ENCODE data around the gene TEX13D. TPM values are rescaled to one million over a fixed set of nuclear protein-coding genes. Genes with fewer than 3 reads are reported as not detected.
A peak's percentile ranks its signal among the peaks of the same experiment; 100 is the strongest.

TEX13D gene
- total and polyA plus RNA-seq, 9 of the 15 experiments (the other 6 are each of a cell fraction or from before 2014, with no cell fraction given), result 0.06 TPM; not detected in 8

DNA sequence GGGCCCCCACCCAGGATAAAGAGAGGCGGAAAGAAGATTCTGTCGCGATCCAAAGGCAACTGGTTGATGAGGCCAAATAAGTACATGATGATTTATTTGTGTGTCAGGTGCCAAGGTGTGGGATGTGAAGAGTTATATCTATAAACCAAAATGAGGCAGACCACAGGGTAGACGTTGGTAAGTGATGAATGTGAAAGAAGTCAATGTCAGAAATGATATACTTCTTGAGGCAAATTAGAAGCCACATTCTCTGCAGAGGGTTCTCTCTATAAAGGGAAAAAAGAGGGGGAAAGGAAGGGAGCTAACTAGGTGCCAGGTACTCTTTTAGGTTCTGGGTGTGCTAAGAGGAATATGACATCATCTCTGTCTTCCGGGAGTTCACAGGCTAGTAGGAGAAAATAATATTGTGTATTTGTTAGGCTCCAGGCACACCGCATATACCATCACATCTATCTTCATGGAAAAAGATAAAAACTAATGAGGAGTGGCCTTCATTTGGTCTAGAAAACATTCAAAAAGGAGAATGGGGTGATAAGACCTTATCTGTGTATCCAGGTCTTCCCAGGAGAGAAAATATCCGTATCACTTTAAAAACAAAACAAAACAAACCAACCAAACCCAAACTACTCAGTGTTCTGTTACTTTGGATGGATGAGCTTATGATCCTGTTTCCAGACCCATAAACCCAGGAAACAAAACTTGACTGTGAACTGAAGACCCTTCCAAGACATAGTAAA is 9.1 kb downstream of the TEX13D start:
- H3K27ac ChIP-seq (ENCODE audit: extremely low read depth, low read depth, low read length), result no peak overlapping the region; the same call in 2 of the 3 replicates
- H3K9ac ChIP-seq (ENCODE audit: insufficient read depth in 1 of 2, low read depth in 2 of 2, low read length in 2 of 2), result no peak overlapping the region
- DNase-seq (ENCODE audit: extremely low read depth in 1 of 4, low spot score in 3 of 4), result peak in 2 of 4 experiments; percentile 11 to 17
- H3K79me2 ChIP-seq (ENCODE audit: control insufficient read depth, insufficient read depth, low read length), result no peaks in the 10 kb centered on the region
- intact Hi-C loops (cut with micrococcal nuclease) (no loop called here), in situ Hi-C loops (cut with MboI) (no loop called here)
- 18% methylated on average over 7 of the region's 7 CpGs for WGBS (ENCODE audit: insufficient coverage, low coverage, missing lambda C conversion rate)
- ChIA-PET CTCF (ENCODE audit: low intra/inter-chr PET ratio) (no interaction called here), POLR2A (interaction anchor here (0.6 kb wide), 1 partner anchor 63 kb away, joined by 4 read pairs; no protein-coding TSS in a partner anchor)
- H3K9me3 ChIP-seq (replicated peaks; ENCODE audit: control insufficient read depth, insufficient read depth, low read depth, low read length), result no peaks in the 10 kb centered on the region
- no peaks in the 10 kb centered on the region for H3K27me3 ChIP-seq (ENCODE audit: control insufficient read depth in 2 of 2, insufficient read depth in 2 of 2, low read length in 2 of 2)
- H2AFZ ChIP-seq (ENCODE audit: low read depth, low read length), result peak overlapping the region; percentile 67
- H3K4me1 ChIP-seq (replicated peaks in 1 of 2; ENCODE audit: control insufficient read depth in 2 of 2, insufficient read depth in 2 of 2, low read length in 2 of 2), result peaks cover 7 to 22% of the 10 kb centered on the region in 2 experiments; a peak in 4 of 5 replicates
- peak; percentile 56 for FAIRE-seq
- H3K9me1 ChIP-seq (ENCODE audit: control insufficient read depth, insufficient read depth, low read length), result no peaks in the 10 kb centered on the region
- no peaks in the 10 kb centered on the region for H3K36me3 ChIP-seq (ENCODE audit: control insufficient read depth, insufficient read depth, low read length)
- H4K20me1 ChIP-seq (replicated peaks; ENCODE audit: control insufficient read depth, insufficient read depth, low read length), result no peaks in the 10 kb centered on the region
- H3K4me3 ChIP-seq, result no peak overlapping the region
- H3K4me2 ChIP-seq (ENCODE audit: insufficient read depth, low read length), result peak overlapping the region; percentile 23; the same call in 1 of the 2 replicates
- peak; percentile 42 for ATAC-seq
- BruUV-seq (replicated peaks), result no TSS peak
- TF ChIP-seq MEF2D (tag; conservative IDR thresholded peaks at IDR 0.05; ENCODE audit: low read depth) (peak; percentile 42; the same call in 1 of the 2 replicates), CBFA2T2 (conservative IDR thresholded peaks at IDR 0.05) (peak; percentile 31; the same call in 1 of the 2 replicates), ZNF212 (CRISPR knock-in tag; IDR thresholded peaks at IDR 0.05) (no peak), TAL1 (IDR thresholded peaks at IDR 0.05) (peak; percentile 26; the same call in 1 of the 2 replicates), POLR3A (IDR thresholded peaks at IDR 0.05; ENCODE audit: borderline replicate concordance, extremely low read depth, insufficient read depth, insufficient read length) (no peak), ZEB2 (IDR thresholded peaks at IDR 0.05) (no peak), SETDB1 (IDR thresholded peaks at IDR 0.05; ENCODE audit: low read length) (no peak), JUND (IDR thresholded peaks at IDR 0.05; ENCODE audit: borderline replicate concordance, low read depth, low read length) (no peak), JUND (tag; IDR thresholded peaks at IDR 0.05; ENCODE audit: borderline replicate concordance, low read depth, low read length) (0 out of 3 replicates have a peak, but pooled peaks have one; percentile 22), ETV5 (CRISPR knock-in tag; IDR thresholded peaks at IDR 0.05; ENCODE audit: low read depth) (no peak), RBM14 (IDR thresholded peaks at IDR 0.05; ENCODE audit: borderline replicate concordance, insufficient read depth, low read depth, low read length) (no peak), KDM1A (IDR thresholded peaks at IDR 0.05) (peak in 1 of 2 experiments; percentile 34; a peak in 1 of 4 replicates), ARID1B (IDR thresholded peaks at IDR 0.05) (peak; percentile 62)
- TF ChIP-seq, protein P1, sequence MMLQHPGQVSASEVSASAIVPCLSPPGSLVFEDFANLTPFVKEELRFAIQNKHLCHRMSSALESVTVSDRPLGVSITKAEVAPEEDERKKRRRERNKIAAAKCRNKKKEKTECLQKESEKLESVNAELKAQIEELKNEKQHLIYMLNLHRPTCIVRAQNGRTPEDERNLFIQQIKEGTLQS (IDR thresholded peaks at IDR 0.05), result peak; percentile 52
- TF ChIP-seq, protein P1 (CRISPR knock-in tag; conservative IDR thresholded peaks at IDR 0.05), result no peak
- TF ChIP-seq, protein P2, sequence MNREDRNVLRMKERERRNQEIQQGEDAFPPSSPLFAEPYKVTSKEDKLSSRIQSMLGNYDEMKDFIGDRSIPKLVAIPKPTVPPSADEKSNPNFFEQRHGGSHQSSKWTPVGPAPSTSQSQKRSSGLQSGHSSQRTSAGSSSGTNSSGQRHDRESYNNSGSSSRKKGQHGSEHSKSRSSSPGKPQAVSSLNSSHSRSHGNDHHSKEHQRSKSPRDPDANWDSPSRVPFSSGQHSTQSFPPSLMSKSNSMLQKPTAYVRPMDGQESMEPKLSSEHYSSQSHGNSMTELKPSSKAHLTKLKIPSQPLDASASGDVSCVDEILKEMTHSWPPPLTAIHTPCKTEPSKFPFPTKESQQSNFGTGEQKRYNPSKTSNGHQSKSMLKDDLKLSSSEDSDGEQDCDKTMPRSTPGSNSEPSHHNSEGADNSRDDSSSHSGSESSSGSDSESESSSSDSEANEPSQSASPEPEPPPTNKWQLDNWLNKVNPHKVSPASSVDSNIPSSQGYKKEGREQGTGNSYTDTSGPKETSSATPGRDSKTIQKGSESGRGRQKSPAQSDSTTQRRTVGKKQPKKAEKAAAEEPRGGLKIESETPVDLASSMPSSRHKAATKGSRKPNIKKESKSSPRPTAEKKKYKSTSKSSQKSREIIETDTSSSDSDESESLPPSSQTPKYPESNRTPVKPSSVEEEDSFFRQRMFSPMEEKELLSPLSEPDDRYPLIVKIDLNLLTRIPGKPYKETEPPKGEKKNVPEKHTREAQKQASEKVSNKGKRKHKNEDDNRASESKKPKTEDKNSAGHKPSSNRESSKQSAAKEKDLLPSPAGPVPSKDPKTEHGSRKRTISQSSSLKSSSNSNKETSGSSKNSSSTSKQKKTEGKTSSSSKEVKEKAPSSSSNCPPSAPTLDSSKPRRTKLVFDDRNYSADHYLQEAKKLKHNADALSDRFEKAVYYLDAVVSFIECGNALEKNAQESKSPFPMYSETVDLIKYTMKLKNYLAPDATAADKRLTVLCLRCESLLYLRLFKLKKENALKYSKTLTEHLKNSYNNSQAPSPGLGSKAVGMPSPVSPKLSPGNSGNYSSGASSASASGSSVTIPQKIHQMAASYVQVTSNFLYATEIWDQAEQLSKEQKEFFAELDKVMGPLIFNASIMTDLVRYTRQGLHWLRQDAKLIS (CRISPR knock-in tag; IDR thresholded peaks at IDR 0.05), result no peak

All from K562 (cell line).